Measurements from ENCODE around the gene ASZ1.

The ASZ1 gene

DNA sequence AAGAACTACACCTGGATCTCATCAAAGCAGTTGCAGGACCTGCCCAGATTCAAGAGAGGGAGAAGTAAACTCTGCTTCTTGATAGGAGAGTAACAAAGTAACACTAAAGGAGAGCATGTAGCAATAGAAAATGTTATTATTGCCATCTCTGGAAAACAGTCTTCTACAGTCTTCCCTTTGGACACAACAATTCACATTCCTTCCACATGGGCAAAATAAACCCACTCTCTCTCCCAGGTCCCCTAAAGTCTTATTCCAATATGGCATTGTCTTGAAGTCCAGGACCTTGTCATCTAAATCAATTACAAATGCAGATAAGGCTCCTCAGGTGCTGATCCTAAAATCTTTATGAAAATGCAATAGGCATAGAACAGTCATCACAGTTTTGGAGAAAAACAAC is 94.1 kb downstream of the ASZ1 start:
- FAIRE-seq, result no peak

DNA sequence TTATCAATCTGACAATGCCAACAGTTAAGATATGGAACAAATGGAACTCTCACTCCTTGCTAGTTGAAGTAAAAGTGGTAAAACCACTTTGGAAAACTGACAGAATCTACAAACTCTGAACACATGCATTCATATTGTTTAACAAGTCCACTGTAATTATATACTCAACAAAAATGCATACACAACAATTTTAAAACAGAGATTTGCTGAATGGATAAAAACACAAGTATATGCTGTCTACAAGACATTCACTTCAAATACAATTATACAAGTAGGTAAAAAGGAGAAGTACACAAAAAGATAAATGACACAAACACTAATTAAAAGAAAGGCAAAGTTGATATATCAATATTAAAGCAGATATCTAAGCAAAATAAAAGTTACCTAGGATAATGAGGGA is 95.3 kb downstream of the ASZ1 start:
- no peak for FAIRE-seq

DNA sequence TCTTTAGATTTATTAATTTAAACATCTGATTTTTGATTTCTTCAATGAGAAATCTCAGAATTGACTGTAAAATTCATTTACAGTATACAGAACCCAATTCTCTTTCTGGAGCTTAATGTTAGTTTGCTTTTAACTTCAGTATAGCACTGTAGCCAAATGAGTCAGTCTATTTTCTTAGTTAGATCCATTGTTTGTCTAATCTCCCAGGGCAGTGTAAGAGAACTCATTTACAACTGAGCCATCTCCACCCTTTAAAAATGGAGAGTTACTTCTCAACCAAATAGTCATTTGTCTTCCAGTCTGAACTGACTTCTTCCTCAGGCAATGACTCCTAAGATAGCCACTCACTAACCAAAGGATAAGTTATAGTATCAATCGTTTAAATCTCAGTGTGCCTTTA is 101.5 kb downstream of the ASZ1 start:
- no peak for FAIRE-seq

DNA sequence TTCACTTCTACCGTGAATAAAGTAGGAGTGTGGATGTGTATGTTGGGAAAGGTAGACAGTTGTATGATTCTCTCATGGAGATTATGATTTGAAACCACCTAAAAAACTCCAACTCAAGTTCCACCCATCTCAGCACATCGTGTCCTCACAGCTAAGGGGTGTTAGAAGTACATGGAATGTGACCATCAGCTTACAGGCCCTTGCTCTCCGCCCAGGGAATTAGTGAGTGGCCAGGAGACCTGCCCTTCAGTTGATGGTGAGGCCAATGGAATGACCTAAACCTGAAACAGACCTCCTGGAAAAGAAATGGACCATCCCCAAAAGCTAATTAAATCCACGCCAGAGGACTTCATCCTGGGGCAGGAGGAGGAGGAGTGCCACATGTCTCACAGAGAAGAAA is 102.3 kb downstream of the ASZ1 start:
- FAIRE-seq, result no peak

DNA sequence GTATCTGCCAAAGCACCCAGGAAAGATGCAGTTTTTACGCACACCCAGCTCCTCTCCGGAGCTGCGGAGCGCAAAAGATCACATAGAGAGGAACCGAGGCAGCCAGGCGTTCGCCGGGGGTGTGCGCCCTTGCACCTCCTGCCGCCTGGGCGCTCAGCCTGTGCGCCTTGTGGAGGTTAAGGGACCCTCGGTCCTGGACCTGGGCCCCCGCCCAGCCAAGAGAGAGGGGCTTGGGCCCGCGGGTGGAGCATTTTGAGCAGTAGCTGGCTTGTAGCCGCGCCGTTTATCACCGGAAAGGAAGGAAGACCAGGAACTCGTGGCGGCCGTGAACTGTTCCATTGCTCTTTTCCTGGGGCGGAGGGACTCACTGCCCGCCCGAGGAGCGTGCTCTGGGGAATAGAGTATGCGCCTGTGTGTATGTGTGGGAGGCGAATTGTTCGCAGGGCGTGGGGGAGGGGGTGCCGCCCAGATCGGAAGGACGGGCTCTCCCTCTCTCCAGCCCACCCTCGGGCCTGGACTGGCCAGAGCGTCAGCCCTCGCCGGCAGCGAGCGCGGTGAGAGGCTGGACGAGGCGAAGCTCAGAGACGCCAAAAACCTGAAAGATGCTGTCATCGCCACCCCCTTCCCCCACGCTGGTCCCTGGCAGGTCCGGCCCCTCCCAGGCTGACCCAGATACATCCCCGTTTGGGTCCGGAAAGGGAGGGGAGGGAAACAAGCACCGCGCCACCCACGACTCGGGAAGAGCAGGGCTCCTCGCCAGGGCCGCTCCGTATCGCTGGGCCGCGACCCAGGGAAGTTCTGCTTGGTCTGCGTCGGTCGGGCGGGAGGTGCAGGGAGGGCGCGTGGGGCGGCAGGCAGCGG is 103.2 kb downstream of the ASZ1 start:
- no peak for FAIRE-seq

DNA sequence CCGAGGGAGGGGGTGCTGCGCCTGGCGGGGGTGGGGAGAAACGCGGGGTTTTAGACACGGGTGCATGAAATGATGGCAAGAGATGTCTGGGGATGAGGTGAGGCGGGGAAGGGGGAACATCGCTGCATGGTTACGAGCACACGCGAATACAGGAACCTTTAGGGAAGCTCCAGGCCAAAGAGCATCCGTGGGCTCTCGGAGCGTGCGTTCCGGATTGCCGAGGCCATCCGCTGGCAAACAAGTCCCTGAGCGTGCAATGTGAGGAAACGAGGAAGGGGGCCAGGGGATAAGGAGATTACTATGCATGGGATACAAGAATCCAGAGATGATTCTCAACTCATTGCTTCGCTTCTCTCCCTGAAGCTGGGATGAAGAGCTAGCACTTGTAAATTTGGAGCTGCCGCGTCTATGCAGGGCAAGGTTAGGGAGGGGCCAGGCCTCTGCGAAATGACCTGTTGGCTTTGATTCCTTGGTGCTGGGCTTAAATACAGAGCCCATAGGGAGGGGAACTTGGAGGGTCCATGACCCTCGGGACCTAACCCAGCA is 103.9 kb downstream of the ASZ1 start:
- no peak for FAIRE-seq

DNA sequence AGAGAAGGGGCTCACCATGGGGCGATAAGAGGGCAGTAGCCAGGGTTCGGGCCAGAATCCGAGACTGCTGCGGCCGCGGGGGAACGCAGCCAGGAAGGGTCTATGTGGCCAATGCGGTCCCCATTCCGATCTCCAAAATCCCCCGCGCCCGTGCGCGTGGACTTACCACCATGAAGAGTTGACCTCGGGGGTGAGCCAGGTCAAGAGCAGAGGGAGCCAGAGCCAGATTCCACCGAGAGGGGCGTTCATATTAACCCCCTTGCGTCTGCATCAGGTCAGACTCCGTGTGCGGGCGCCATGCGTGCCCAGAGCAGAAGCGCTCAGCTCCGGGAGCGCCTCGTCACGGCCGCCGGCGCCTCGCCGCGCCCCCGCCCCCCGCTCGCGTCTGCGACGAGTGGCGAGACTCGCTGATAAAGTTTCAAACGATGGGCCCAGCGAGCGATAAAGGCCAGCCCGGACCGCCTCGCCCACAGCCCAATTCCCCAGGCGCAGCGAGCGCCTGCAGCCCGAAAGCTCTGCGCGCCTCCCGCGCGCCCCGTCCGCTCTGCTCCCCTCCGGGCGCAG is 104.5 kb downstream of the ASZ1 start, which contains the start of gene WNT2:
TSS of gene WNT2 (minus strand) at position 318 of the 564 bp plus-strand sequence. CDS start at position 249, 69 bp downstream.
- FAIRE-seq, result no peak

DNA sequence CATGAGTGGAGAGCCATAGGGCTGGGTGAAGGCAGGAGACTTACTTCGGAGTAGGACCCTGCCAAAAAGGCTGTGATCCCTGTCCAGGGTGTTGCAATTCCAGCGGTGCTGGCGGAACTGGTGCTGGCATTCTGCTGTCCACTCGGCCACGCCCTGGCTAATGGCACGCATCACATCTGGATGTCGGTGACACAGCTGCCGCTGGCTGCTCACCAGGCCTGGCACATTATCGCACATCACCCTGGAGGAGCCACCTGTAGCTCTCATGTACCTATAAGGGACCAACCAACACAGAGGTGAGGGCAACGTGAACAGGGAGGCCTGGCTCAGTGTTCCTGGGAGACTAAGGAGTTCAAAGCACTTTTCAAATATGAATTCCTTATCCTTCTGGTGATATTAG is 106.8 kb downstream of the ASZ1 start:
- FAIRE-seq, result no peak

DNA sequence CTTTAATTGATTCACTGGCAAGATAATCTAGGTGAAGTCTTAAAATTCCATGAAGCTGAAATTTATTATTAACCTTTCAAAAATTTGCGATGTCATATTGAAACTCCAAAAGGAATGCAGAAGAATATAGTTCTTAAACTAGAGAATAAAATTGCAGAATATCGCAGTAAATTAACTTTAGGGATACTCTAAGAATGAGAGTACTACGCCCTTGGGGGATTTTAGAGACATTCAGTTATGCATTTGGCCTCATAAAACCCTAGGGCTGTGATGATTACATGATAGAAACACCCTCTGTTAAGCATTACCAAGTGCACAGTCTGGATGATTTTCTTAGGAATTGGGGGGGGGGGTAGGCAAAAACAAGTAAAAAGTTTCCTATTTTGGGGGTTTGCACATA is 108.1 kb downstream of the ASZ1 start:
- no peak for FAIRE-seq

DNA sequence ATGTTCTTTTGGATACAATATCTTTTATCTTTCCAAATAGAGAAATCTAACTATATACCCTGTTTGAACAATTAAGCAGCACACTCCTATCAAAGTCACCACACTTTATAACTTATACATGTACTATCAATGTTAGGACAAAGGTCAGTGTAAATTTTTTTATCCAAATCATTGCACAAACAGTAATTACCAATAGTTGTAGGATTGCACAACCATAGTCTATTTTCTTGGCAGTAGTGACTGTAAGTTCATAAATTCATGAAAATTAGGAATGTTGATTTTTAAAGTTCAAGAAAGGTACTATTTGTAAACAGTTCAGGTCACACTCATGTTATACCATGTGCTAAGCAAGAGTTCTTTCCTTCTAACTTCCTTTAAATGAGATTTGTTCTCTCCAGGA is 113.7 kb downstream of the ASZ1 start:
- no peak for FAIRE-seq
